NCI-H128 (cell line): ENCODE results near the gene SERP2.

Experiments used
- DNase-seq: peaks from one replicate; lab custom pipeline; 2025; ENCODE audit not compliant: unreplicated experiment; lab: John Stamatoyannopoulos, UW

The SERP2 gene

DNA sequence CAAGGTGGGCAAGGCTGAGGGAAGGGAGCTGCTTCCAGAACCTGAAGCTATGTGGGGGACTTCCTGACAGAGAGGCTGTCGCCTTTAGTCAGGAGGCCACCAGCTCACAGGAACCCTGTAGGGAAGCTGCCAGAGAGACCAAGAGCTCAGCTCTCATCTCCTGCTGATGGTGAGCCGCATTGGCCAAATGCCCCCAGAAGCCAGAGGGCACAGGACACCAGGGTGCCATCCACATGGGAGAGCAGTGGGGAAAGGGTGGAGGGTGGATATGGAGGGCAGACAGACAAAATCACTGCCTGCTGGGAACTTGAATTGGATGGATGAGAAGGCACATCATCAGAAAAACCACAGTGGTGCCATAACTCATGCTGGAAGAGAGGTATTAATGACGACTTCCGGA lies 36.0 kb downstream of the SERP2 start:
- no peak for DNase-seq

DNA sequence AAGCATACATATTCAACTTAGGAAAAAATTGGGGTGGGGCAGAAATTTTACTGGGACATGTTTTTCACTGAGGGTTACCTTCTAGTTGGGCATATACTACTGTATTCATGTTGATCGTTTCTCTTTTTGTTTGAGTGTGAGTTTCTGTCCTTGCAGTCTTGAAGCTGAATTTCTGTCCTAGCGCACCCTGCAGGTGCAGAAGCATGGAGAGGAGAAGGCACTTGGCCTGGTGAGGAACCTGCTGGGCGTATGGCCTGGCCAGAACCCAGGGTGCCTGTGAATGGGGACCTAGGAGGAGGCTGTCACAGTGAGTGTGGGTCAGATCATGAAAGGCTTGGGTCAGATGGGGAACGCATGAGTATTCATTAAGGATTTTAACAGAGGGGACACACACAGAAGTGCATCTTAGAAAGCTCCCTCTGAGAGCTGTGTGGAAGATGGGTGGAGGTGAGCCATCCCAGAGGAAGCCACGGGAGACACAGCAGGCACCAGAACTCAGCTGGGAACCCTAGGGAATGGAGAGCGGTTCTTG lies 36.8 kb downstream of the SERP2 start:
- DNase-seq = no peak

DNA sequence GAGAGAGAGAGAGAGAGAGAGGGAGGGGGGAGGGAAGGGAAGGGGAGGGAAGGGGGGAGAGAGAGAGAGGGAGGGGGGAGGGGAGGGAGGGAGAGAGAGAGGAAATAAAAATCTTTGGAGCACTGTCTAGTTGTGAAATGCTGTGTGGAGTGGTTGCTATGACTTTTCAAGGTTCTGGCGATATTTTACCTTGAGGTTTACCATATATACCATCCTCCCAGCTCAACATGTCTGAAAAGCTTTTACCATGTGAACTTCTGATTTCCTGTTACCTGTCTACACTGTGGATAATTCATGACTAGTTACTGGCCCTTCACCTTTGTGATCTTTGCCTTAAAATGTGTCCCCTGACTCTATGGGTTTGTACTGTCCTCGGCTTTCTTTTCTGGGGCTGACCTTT lies 38.2 kb downstream of the SERP2 start:
- DNase-seq = no peak

DNA sequence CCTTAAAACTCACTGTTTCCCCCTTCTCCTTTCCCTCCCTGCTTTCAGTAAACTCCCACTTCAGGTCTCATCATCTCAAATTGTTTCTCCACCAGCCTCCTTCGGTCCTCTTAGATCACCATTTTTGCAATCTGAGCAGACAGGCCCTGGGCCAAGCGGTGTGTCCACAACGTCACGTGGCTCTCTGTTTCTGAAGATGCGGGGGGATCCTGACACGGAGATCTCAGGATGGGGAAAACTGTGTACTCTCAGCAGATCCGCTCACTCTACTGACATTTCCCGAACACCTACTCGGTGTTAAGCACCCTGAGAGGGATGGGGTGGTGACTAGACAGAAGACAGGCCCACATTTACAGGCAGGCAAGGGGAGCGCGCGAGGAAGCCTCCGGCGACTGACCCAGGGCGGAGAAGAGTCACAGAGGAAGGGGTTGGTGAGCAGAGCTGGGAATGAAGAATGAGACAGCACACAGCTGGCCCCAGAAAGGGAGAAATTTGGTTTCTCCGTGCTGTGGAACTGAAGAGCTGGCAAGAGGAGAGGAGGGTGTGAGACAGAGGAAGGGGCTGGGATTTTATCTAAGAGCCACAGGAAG lies 38.8 kb downstream of the SERP2 start:
- DNase-seq = no peak

GRCh38 chr13:44413095-44413494 lies 39.5 kb downstream of the SERP2 start:
- DNase-seq = no peak

DNA sequence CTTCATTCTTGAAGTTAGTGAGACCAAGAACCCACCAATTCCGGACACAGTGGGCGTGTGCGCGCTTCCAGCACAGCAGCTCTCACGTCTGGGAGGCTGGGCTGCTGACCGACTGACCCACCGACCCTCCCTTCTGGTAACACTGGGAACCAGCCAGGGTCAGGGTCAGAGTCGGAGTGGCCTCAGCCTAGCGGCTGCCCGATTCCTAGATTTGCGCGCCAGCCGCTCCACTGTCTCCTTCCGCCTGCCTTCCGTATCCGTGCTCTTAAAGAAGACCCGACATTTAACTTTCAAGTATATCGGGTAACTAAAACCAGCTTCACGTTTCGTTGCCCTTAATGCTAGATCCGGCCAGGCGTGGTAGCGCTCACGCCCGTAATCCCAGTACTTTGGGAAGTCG lies 41.1 kb downstream of the SERP2 start:
- no peak for DNase-seq

- DNase-seq = no peak
Measured at GRCh38 chr13:44415815-44416214, 42.2 kb downstream of the SERP2 start.

DNA sequence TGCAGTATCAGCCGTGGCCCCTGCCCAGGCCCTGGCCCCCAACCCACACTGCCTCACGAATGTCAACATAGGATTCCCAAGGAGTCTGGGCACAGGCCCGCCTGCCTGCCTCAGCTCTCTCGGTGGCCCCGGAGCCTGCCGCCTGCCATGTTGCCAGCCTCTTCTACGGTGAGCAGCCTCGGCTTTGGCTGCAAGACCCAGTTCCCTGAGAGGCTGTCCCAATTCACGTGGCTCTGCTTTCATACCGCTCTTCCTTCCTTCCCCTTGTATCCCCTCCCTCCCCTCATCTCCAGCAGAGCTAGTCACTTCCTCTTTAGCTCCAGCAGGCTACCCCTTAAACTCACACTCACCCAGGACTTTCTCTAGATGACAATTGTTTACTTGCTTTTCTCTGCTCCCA lies 42.7 kb downstream of the SERP2 start:
- no peak for DNase-seq

- no peak for DNase-seq
Measured at GRCh38 chr13:44416744-44417143, 43.1 kb downstream of the SERP2 start.

- no peak for DNase-seq
Measured at GRCh38 chr13:44417446-44417845, 43.8 kb downstream of the SERP2 start.

- no peak for DNase-seq
Measured at GRCh38 chr13:44417876-44418275, 44.3 kb downstream of the SERP2 start.

GRCh38 chr13:44420376-44421220 lies 47.0 kb downstream of the SERP2 start:
- DNase-seq = no peak

DNA sequence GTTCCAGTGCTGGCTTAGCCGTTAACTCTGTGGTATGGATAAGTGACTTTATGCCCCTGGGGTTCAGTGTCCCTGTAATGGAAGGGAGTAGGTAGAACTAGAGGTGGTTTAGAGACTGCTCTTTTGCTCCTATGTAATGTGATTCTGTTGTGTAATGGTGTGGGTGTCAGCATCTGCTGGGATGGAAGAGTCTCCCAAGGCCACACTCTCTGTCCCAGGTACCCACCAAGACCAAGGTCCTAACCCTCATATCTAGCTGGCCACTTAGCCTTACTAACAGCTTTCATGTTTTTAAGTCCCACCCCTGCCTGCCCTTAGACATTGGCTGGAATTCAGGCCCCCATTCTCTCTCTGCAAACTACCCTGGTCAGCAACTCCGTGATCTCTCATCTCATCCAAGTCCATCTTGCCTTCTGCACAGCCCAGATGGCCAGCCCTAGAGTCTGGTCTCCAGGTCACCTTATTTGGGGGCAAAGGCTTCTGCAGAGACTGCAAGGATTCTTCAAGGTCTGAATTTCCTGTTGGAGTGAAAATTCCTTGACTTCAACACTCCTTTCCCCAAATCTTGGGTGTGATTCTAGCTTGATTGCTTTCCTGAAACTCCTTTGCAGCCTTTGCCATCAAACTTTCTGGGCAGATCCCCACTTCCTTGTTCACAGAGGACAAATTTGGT lies 48.4 kb downstream of the SERP2 start:
- DNase-seq = no peak

GRCh38 chr13:44422755-44423643 lies 49.4 kb downstream of the SERP2 start:
- no peak for DNase-seq

GRCh38 chr13:44423824-44424223 lies 50.2 kb downstream of the SERP2 start:
- no peak for DNase-seq

DNA sequence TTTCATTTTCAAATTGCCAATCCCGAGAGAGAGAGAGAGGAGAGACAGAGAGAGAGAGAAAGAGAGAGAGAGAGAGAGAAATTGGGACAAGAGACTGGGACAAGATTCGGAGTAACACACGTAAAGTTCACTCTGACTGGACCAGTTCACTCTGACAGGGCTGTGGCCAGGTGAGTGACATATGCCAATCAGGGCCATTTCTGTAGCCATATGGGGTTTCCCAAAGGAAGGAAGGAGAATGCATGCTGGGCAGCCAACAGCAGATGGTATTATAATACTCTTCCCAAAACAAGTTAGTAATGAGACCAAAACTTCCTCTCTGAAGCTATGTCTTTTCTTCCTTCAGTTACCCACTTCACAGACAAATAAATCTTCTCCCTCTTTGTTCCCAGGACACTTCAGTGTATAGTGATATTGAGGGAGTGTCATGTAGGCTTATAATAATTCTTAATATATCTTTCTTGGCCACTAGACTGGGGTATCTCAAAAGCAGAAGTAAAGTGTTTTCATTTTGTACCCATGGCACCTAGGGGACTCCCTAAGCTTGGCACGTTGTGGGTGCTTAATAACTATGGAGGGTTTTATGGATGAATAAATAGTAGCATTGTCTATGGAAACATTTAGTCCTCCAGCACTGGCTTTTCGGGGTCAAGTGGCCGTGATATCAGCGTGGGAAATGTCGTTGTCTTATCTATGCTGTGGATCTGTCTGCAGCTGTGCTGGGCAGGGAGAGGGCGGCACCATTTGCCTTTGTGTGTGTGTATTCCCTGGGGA lies 51.6 kb downstream of the SERP2 start:
- DNase-seq = no peak

GRCh38 chr13:44425815-44426078 lies 52.1 kb downstream of the SERP2 start:
- DNase-seq = no peak

- no peak for DNase-seq
Measured at GRCh38 chr13:44426461-44426860, 52.8 kb downstream of the SERP2 start.

- DNase-seq = no peak
Measured at GRCh38 chr13:44429311-44429710, 55.7 kb downstream of the SERP2 start.

GRCh38 chr13:44431150-44431549 lies 57.5 kb downstream of the SERP2 start:
- DNase-seq = no peak
